ENCODE measurements around the gene ARID5B.

ARID5B gene

DNA sequence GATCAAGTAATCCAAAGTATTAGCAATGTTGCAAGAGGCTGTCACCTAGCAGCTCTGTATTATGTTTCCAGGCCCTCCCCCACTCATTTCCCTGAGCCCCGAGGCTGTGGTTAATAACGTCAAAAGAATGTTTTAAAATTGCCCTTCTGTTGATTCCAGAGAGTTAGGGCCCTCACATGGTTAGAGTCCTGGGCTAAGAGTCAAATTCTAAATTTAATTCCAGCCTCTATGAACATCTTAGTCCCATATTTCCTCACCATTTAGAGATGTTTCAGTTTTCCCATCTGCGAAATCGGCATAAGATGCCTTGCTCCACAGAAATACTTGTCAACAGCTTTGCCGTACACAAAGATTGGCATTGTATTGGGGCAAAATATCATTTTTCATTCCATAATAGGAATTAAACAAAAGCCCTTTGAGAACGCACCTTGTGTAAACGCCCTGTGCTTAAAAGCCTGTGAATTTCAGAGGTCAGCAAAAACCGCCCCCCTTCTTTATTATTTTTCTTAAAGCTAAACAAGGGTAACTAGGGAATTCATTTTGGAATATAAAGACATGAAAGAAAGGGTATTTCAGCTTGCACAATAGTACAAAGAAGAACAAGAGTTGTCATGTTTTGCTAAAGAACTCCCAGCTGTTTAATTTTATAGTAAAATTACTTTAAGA is 135.8 kb downstream of the ARID5B start:
- DNase-seq: no peak

DNA sequence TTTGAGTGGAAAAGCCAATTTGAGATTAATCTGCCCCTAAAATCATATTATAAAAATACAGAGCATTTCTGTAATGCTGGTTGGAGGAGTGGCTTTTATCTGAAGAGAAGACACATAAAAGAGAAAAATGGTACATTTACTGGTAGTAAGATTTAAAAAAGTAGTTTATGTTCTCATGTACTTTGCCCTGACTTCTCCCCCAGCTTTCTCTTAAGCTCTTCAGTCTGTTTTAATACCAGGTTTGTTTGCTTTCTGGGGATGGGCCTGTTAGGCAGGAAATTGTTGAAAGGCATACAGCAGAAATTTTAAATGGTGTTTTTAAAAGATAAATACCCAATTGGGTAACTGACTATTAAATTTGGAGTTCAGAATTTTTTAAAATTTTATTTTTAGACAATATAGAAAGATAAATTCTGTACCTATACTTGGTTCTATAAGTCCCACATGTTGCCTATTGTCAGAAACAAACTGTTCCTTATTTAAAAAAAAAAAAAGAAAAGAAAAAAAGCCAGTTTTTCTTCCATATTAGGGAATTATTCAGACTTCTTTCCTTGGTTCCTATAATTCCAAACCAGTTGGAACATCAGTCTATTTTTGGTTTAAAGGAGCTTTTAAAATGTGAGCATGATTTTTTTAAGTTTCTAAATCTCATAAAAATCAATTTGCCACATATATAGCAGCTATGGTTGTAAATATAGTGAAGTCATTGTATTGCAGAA is 136.6 kb downstream of the ARID5B start:
- DNase-seq: peak; percentile 13

DNA sequence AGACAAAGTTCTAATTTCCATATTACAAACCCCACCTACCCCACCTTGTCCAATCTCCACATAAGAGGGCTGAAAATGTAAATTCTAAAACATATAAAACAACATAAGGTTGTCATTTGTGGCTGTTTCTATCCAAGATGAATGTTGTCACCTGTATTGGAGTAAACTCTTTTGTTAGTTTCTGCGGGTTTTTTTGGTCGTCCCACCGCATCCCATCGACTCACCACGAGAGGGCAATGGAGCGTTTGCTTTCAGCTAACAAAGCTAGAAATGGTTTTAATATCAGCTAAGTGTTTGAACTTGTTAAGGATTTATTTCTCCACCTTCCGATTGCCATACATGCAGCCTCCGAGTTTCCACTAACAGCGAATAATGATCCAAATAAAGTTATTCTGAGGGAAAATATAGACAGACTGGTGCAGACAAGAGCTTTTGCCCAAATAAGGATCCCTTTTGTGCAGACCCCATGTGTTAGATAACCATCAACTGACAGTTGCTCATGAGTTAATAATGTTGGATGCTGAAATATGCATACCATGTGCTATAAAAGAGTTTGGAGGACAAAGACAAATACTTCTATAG is 137.2 kb downstream of the ARID5B start:
- DNase-seq: peak; percentile 27

DNA sequence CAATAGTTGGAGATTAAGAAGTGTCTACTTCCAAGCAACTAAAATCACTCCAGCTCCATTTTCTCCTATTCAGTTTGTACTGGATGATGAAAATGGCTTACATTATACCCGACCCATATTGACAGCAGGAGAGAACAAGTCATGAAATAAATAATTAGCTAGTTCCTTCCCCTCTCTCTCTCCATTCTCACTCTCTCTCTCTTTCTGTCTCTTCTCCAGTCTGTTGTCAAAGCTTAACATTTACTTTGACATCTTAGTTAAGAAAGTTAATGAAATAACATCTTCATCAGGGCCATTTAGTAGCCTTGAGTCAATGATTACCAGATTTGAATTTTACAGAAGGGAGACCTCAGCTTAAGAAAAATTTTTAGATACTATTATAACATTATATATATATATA is 138.5 kb downstream of the ARID5B start:
- no peak for DNase-seq

DNA sequence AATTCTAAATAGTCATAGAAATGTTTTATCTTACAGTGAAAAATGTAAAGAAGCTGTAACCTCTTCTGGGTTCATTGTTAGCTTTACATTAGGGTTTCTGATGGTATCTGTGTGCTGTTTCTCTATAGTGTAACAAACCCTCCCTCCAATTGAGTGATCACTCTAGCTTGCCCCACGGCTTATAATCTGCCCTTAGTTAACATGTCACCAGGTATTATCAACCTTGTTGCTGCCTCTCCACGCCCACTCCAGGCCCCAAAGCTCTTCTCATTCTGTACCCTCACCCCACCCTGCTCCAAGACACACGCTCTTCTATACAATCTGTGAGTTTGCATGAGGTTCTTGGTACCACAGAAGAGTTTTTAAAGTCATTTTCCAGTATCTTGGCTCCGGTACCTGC is 139.4 kb downstream of the ARID5B start:
- DNase-seq: no peak

DNA sequence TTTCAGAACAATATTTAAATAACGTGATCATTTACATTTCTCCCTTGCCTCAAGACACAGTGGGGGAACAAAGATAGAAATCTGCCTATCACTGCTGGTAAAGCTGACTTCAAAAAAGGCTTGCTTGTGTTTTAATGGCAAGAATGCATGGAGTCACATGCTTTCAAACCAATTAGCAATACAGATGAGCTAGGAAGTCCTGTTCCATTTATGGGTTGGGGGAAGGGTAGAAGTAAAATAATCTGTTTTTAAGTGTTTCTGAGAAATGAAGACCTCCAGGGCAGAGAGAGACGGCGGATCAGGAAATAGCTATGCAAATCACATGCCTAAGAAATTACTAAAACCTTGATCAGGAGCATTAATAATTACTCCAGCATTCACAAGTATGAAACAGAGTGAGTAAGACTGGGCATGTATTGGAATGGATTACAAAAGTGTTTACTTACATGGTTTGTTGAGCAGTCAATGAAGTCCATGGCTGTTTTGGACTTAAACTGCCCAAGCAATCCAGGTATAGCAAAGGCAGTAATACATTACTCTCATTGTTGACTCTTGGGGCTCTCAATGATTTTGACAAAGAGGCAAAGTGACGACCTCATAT is 142.0 kb downstream of the ARID5B start:
- no peak for DNase-seq

DNA sequence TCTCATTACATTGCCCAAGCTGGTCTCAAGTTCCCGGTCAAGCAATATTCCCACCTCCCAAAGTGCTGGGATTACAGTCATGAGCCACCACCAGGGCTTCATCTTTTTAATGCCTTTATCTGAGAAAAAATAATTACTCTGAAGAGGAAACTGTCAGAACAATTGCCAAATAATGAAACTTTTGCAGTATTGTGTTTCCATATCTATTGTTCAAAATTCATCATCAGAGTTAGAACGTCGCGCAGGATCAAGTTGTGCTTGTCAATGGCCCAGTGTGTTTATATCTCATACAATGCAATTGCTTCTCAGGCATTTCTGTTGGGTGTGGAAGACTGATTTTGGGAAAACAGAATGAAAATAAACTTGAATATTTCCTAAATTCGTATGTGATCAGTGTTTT is 143.1 kb downstream of the ARID5B start:
- no peak for DNase-seq

DNA sequence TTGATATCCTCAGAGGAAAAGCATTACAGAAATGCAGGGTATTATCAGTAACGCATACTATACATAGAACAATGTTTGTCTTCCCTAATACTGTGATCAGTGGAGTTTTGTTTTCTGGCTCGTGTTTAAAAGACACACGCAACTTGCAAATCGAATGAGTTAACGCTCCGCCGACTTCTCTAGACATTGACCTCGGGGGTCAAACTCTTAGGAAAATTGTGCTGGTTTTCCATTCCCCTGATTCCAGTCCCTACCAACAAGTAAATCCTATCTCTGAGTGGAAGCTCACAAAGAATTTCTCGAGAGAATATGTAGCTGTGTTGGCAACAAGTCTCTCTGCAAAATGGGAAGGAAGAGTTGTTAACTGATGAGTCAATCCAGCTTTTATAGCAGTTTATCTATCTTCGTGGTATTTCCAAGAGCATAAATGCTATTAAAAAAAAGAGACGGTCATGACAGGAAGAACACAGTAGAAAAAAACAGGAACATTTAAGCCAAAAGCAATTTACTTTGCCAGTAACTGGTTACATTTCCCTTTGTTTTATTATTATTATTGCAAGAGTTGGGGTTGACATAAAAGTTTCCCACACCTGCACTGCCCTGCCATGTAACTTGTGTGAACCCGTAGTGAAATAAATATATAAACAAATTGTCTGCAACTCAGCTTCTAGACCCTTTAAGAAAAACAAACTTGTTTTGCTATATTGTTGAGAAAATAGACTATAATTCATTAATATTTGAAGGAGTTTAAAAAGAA is 144.4 kb downstream of the ARID5B start:
- DNase-seq: no peak

DNA sequence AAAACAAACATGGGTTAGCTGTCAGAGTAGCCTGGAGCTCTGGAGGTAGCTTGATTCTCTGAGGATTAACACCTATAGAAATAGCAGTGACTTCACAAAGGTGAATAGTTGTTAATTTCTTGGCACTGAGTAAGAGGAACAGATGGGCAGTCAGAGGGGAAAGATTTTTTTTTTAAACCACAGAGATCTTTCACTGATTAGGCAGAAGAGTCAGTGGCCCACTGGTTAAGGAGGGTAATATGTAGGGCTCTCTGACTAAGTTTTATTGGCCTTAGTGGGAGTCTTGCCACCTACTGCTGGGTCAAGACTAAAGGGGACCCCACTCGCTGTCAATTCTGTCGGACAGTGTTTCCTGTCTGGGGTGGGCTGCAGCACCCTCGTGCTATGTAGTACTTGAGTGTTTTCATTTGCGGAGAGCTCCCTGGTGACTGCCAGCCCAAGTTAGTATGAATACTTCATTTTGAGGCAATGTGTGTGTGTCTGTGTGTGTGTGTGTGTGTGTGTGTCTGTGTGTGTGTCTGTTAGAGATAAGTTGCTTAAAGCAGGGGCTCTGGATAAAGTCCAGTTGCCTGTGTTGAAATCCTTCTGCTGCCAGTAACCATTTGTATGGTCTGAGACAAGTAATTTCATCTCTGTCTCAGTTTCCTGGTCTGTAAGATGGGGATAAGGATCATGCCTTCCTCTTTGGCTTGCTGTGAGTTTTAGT is 145.2 kb downstream of the ARID5B start:
- DNase-seq: no peak

DNA sequence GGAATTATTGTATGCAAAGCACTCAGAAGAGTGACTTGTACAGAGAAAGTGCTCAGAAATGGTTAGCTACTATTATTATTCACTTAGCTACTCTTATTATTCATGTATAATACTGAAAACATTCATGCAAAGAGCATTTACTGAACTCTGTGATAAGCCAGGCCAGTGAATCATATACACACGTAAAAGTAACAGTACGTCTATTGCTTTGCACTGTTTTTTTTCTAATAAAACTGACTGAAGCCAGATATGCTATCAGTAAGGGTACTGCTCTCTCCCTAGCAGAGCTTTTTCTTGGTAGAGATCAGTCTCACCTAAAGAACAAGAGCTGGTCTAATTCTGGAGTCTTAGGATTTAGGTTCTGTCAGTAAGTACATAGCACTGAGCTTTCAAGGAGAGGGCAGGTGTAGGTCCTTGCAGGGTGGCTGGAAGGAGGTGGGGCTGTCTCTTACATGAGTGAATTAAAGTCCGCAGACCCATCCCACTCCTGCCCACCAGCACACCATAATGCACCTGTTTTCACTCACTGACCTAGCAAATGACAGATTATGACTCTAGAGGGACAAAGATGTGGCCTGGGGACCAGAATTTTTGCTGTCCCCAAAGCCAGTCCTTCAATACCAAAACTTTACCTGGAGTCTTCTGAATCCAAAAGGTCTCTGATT is 145.9 kb downstream of the ARID5B start:
- DNase-seq: no peak

DNA sequence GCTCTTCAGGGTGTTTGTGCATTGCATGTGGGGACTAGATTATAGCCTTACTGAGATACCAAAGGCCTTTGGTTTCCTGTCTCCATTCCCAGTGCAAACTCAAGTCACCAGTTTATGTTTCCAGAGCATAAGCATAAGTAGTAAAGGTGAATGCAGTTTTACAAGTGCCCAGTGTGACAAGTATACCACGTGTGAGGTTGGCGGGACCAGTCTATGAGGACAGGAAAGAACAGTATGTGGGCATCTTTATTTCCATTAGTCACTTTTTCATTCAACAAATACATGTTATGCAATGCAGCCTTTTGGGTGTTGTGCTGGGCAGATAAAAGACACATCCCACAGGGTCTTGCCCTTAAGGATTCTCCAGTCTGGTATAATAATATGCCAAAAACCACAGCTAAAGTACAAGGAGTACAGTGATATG is 146.5 kb downstream of the ARID5B start:
- DNase-seq: no peak

DNA sequence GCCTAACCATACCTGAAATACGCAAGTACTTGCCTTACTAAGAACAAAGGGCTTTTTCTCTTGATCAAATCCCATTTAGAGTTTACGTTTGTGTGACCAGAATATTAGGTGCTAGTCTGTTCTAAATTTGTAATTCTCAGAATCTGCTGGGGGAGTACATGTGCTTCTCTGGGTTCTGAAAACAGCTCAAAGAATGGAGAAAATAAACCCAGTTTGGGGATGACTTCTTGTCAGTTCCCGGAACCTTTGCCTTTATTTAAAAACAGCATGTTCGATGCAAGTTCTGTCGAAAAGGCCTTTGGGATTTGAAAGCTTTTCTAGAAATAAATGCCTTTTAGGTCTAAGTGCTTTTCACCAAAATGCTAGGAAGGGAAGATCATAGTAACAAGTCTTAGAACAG is 147.0 kb downstream of the ARID5B start:
- DNase-seq: no peak

DNA sequence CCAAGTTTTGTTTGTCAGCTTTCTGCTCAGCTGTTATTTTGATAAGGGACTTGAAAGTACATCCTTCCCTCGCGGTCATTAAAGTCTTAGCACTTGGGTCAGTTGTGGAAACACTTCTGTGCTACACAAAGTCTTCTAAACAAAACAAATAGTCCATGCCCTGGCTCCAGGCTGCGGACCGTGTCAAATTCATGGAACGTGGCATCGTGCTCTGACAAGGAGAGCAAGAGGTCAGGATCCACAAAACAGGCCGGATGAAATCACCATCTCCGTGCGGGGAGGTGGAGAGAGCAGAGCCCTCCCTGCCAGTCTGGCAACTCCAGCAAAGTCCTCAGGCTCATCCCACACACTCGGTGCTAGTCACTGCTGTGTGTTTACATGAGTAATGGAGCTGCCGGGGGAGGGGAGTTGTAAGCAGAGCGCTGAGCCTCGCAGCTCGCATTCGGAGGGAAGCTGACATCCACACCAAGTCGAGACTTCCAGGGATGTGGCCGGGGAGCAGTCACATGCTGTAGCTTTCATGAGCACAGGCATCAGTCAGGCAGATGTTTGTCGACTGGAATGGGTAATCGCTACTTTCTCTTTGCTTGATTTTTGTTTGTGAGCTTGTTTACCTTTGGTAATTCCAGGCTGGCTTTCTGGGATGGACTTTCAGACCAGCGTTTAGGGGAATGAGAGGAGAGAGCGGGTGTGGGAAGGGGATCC is 147.6 kb downstream of the ARID5B start:
- no peak for DNase-seq

DNA sequence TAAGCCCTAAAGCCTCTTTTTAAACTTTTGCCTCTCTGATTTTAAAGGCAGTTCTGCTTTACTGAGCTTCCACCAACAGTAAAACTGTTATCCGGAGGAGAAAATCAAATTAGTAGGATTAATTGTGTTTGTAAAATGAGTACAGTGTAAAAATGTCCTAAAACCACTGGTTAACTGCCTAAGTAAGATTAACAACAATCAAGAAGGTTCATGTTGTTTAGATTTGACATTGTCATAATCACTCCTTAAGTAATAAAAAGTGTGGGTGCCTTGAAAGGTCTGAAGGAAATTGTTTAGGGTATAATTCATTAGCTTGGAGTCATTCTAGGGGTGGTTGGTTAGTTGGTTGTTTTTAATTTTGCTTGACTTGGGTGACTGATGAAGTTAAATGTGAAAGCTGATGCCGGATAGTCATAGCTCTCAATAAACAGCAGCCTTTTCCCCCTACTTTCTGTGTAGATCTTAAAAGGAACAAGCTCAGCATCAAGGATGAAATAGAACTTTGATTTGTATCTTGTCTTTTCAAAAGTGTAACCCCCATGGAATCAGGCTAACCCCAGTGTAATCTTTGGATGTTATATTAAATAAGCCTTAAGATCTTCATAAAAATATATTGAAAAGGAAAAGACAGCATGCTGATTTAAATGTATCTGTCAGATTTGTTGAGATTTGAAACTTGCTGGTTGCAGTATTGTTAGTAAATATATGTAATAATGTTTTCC is 148.3 kb downstream of the ARID5B start:
- DNase-seq: no peak

DNA sequence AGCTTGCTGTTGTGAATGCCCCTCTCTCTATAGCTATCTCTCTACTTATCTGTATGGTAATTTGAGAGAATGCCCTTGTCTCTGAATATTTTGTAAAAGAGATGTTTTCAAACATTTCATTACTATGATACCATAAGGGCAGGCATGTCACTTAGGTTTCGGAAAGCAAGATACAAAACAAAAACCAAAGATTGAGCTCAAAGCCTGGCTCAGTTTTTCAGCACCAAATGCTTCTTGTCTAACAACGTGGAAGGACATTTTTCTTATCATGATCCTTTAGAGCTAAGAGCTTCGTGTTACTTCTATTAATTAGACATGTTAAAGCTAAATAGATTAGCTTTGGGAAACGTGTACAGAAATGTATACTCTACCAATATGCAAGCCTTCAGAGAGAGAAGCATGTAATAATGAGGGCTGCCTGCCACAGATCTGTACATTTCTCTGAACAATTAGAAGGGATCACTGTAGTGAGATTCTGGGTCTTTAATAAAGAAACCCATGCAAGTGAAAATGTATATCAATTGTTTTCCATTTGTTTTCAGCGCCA is 148.9 kb downstream of the ARID5B start:
- no peak for DNase-seq

DNA sequence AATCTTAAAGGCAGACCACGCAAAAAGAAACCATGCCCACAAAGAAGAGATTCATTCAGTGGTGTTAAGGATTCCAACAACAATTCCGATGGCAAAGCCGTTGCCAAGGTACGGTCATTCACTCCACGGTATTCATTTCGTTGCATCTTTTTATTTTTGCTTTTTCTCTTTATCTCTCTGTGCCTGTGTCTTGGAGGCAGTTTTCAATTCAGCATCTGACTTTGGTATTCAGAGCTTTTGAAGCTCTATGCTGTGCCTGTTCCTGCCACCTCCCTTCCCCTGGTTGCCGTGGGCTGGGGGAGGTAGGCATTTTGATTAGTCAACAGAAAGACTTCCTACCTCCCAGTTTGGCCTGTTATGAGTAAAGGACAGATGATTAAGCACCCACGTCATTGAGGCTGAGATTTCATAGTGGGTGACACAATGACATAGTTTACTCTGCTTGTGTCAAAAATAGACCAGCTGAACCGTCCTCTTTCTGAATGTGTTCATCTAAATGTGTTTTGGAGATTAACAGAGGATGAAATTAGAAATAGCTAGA is 149.5 kb downstream of the ARID5B start:
- no peak for DNase-seq

DNA sequence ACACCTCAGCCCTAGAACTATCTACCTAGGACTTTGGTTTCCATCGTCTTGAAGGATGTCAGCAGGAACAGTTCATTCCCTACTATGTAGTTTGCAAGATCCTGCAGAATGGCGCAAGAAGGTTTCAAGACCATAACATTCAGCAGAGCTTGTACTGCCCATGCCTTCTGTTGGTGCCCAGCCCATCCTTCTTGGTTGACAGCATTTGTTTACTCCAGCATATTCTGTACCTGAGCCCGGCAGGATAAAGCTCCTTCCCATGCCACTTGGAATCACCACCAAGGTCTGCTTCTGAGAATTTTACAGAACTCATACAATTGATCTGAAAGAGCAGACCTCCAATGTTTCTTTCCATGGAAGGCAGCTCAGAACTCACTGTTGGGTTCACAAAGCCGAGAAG is 150.8 kb downstream of the ARID5B start:
- DNase-seq: no peak

DNA sequence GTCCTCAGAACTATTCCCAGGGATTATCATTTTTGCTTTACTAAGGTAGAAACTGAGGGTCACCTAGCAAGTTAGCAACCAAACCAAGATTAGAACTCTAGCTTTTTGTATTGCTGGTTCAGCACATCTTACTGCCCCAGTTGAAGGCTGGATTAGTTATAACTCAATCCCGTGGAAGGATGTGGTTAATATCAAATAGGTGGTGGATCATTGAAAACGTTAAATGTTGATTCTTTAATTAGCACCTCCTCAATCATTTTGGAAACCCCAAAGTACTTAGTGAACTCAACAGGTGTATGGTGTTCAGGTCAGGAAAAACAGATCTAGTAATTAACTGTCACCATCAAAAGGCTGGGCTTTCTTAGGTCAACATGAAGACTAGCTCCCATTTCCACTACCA is 152.4 kb downstream of the ARID5B start:
- no peak for DNase-seq

DNA sequence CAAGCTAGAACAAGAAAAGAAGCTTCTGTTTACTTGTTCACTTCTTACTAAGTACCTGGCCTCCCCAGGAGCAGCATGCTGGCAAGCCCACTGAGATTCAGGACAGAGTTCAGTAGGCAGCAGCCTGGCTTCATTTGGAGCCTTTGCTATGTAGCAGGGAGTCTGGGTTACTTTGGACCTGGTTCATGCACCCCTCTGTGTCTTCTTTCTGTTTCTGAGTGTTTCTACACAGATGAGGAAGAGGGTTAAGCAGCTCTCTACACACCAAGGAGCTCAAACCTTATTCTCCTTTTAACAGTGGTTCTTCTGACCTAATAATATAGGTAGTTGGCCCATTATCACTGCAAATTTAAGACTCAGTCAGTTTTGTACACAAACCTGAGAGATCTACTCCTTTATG is 152.9 kb downstream of the ARID5B start:
- DNase-seq: no peak

DNA sequence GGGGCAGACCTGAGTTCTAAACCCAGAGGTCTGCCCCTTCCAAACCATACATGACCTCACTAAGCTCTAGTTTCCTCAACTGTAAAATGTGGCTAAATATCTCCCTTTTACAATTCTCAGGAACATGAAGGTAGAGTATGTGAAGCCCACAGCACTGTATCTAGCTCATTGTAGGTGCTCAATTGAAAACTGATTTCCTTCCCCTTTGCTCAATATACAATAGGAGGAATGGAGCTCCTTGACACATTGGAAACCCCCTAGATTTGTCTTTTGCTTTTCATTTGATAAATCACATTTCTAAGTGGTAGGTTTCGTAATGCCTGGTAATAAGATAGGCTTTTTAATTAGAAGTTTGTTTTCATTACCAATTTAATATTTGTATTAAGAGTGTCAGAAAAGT is 153.3 kb downstream of the ARID5B start:
- no peak for DNase-seq

All from NCI-H345 (cell line).